SK-N-SH treated with all-trans-retinoic acid at 6 μM for 48 hours (cell line): ENCODE results near the gene CHRM3.

ENCODE experiments used
- ATAC-seq: fragments of 200-7000 bp; cut with Tn5 transposase; 3 replicates; pipeline ENCODE4 v1.9.1; 2020; ENCODE audit warnings: mild to moderate bottlenecking, moderate library complexity
- ARNTL ChIP-seq: fragments of 450-650 bp; formaldehyde crosslinking; IDR thresholded peaks from 2 replicates; pipeline ENCODE4 v1.5.0; 2020; ENCODE audit warnings: low read depth, mild to moderate bottlenecking, moderate library complexity, borderline replicate concordance
- BACH2 ChIP-seq: fragments of 250-450 bp; sonication (Bioruptor Pico); IDR thresholded peaks from 2 replicates; pipeline ENCODE4 v1.9.0; 2021; ENCODE audit warnings: mild to moderate bottlenecking, borderline replicate concordance
- CREB5 ChIP-seq: fragments of 250-450 bp; sonication (Bioruptor Pico); IDR thresholded peaks from 2 replicates; pipeline ENCODE4 v1.5.1; 2020; ENCODE audit warnings: low read depth, mild to moderate bottlenecking, moderate library complexity
- CSDC2 ChIP-seq: fragments of 250-450 bp; sonication (Bioruptor Pico); IDR thresholded peaks from 2 replicates; pipeline ENCODE4 v1.5.0; 2020; ENCODE audit warnings: mild to moderate bottlenecking, moderate library complexity
- CSRNP3 ChIP-seq: fragments of 250-450 bp; sonication (Bioruptor Pico); IDR thresholded peaks from 2 replicates; pipeline ENCODE4 v1.5.1; 2021; ENCODE audit warnings: mild to moderate bottlenecking, moderate library complexity
- ESRRG ChIP-seq: fragments of 250-450 bp; sonication (Bioruptor Pico); IDR thresholded peaks from 2 replicates; pipeline ENCODE4 v1.6.1; 2021; ENCODE audit warnings: mild to moderate bottlenecking
- GLIS3 ChIP-seq: fragments of 250-450 bp; sonication (Bioruptor Pico); IDR thresholded peaks from 2 replicates; pipeline ENCODE4 v1.5.0; 2020; ENCODE audit warnings: mild to moderate bottlenecking, moderate library complexity
- ISL1 ChIP-seq: fragments of 250-450 bp; sonication (Bioruptor Pico); IDR thresholded peaks from 2 replicates; pipeline ENCODE4 v2.1.2; 2022; ENCODE audit warnings: mild to moderate bottlenecking, moderate library complexity
- OSR1 ChIP-seq: fragments of 250-450 bp; sonication (Bioruptor Pico); IDR thresholded peaks from 2 replicates; pipeline ENCODE4 v1.8.0; 2022; ENCODE audit warnings: moderate library complexity, mild to moderate bottlenecking, inconsistent platforms
- POU6F1 ChIP-seq: fragments of 250-450 bp; sonication (Bioruptor Pico); IDR thresholded peaks from 2 replicates; pipeline ENCODE4 v1.8.0; 2021; ENCODE audit warnings: low read depth, mild to moderate bottlenecking, moderate library complexity, borderline replicate concordance
- PPARA ChIP-seq: fragments of 250-450 bp; sonication (Bioruptor Pico); IDR thresholded peaks from 2 replicates; pipeline ENCODE4 v1.5.0; 2020; ENCODE audit warnings: mild to moderate bottlenecking, borderline replicate concordance
- RARB ChIP-seq: fragments of 250-450 bp; sonication (Bioruptor Pico); IDR thresholded peaks from 2 replicates; pipeline ENCODE4 v1.8.0; 2021; ENCODE audit warnings: mild to moderate bottlenecking, moderate library complexity
- SNAI2 ChIP-seq: fragments of 250-450 bp; sonication (Bioruptor Pico); IDR thresholded peaks from 2 replicates; pipeline ENCODE4 v1.5.0; 2020; ENCODE audit warnings: mild to moderate bottlenecking, moderate library complexity
- TCF4 ChIP-seq: fragments of 250-450 bp; sonication (Bioruptor Pico); IDR thresholded peaks from 2 replicates; pipeline ENCODE4 v1.8.0; 2021; ENCODE audit warnings: mild to moderate bottlenecking, moderate library complexity, borderline replicate concordance
- TSHZ2 ChIP-seq: fragments of 250-450 bp; sonication (Bioruptor Pico); IDR thresholded peaks from 2 replicates; pipeline ENCODE4 v1.5.0; 2020; ENCODE audit warnings: mild to moderate bottlenecking, moderate library complexity
- ZC3H10 ChIP-seq: fragments of 250-450 bp; sonication (Bioruptor Pico); IDR thresholded peaks from 2 replicates; pipeline ENCODE4 v1.5.1; 2021; ENCODE audit warnings: mild to moderate bottlenecking, moderate library complexity
- ZFP3 ChIP-seq: fragments of 250-450 bp; sonication (Bioruptor Pico); IDR thresholded peaks from 2 replicates; pipeline ENCODE4 v1.5.0; 2020; ENCODE audit warnings: mild to moderate bottlenecking, moderate library complexity
- ZNF565 ChIP-seq: fragments of 450-650 bp; formaldehyde crosslinking; conservative IDR thresholded peaks from 2 replicates; pipeline ENCODE4 v1.5.0; 2020; ENCODE audit warnings: low read depth, mild to moderate bottlenecking, moderate library complexity
- ZNF8 ChIP-seq: fragments of 450-650 bp; formaldehyde crosslinking; IDR thresholded peaks from 2 replicates; pipeline ENCODE4 v1.5.0; 2020; ENCODE audit warnings: mild to moderate bottlenecking, moderate library complexity

CHRM3 gene

GRCh38 chr1:239382666-239383065 lies 3.7 kb upstream of the CHRM3 start (continued):
- TF ChIP-seq TSHZ2 (CRISPR knock-in tag) = no peak
- no peak for TF ChIP-seq BACH2
- TF ChIP-seq POU6F1 (CRISPR knock-in tag) = no peak
- TF ChIP-seq ARNTL (CRISPR knock-in tag) = no peak
- no peak for TF ChIP-seq CSDC2 (CRISPR knock-in tag)
- TF ChIP-seq OSR1 = no peak
- no peak for TF ChIP-seq ZFP3 (CRISPR knock-in tag)
- TF ChIP-seq TCF4 (CRISPR knock-in tag) = no peak

- TF ChIP-seq ZFP3 (CRISPR knock-in tag) (no peak), RARB (CRISPR knock-in tag) (no peak)
Observed at GRCh38 chr1:239383714-239384113, 2.7 kb upstream of the CHRM3 start.

GRCh38 chr1:239387304-239388158 lies 1.2 kb downstream of the CHRM3 start:
- no peak for TF ChIP-seq ISL1 (CRISPR knock-in tag)
- no peak for TF ChIP-seq CSRNP3
- TF ChIP-seq POU6F1 (CRISPR knock-in tag) = no peak
- no peak for TF ChIP-seq RARB (CRISPR knock-in tag)
- no peak for TF ChIP-seq TSHZ2 (CRISPR knock-in tag)
- no peak for TF ChIP-seq TCF4 (CRISPR knock-in tag)
- TF ChIP-seq ZNF565 (CRISPR knock-in tag) = no peak
- TF ChIP-seq PPARA (CRISPR knock-in tag) = no peak
- no peak for TF ChIP-seq ARNTL (CRISPR knock-in tag)
- no peak for TF ChIP-seq SNAI2 (CRISPR knock-in tag)
- TF ChIP-seq ZNF8 = no peak
- TF ChIP-seq CREB5 (CRISPR knock-in tag) = no peak
- no peak for TF ChIP-seq ESRRG (CRISPR knock-in tag)
- TF ChIP-seq BACH2 = no peak
- no peak for TF ChIP-seq ZC3H10
- no peak for TF ChIP-seq GLIS3 (CRISPR knock-in tag)
- TF ChIP-seq CSDC2 (CRISPR knock-in tag) = no peak
- no peak for TF ChIP-seq ZFP3 (CRISPR knock-in tag)
- TF ChIP-seq, all 23 proteins: peak for 0
- ATAC-seq = peak; percentile 61

More at GRCh38 chr1:239383714-239384113, 2.7 kb upstream of the CHRM3 start:
- no peak for ATAC-seq
